ENCODE measurements around the gene E2F4.

E2F4 gene

GRCh38 chr16:67197704-67198103 lies 5.7 kb downstream of the E2F4 start:
- DNase-seq (ENCODE audit: low read depth), result no peak
- Histone ChIP-seq H3K4me1 (ENCODE audit: control insufficient read depth, insufficient read depth, low read length) (peaks cover 23% of the 10 kb centered on the region), H3K36me3 (ENCODE audit: control insufficient read depth, insufficient read depth, low read length, severe bottlenecking) (peaks cover 50% of the 10 kb centered on the region), H3K9ac (ENCODE audit: low read length) (peak overlapping the region; percentile 0), H3K9me3 (ENCODE audit: control insufficient read depth, low read length) (no peaks in the 10 kb centered on the region), H3K4me3 (ENCODE audit: low read length) (no peak overlapping the region), H3K27me3 (replicated peaks; ENCODE audit: control insufficient read depth, insufficient read depth, low read length) (no peaks in the 10 kb centered on the region)

GRCh38 chr16:67198238-67198734 lies 6.3 kb downstream of the E2F4 start:
- peaks cover 50% of the 10 kb centered on the region for H3K36me3 ChIP-seq (ENCODE audit: control insufficient read depth, insufficient read depth, low read length, severe bottlenecking)

DNA sequence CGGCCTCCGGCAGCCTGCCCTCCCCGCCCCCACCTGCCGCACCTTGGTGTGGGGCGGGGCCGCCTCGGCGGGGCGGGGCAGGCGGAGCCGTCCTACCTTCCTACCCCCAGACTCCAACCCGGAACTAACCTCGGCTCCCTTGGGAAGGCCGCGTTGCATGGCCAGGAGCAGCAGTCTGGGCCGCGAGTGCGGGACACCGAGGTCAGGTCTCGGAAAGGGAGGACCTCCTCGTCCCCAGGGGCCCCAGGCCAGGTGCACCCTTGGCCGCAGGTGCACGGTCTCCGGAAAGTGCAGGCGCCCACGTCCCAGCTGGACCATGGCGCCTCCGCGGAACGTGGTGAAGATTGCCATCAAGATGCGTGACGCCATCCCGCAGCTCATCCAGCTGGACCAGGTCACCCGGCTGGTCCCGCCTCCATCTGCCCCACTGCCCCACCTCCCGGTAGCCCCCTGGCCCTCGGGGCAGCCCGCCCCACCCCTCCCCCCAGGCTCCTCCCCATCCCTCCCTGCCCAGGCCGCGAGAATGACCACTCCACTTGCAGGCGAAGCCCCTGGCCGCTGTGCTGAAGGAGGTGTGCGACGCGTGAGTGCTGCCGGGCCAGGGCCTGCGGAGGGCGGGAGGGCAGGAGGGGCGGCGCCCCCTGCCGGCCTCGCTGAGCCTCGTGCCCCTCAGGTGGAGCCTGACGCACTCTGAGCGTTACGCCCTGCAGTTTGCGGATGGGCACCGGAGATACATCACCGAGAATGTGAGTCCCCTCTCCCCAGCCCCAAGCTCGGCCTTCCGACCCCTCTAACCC lies 7.3 kb downstream of the E2F4 start, which contains the start of gene ELMO3:
Gene ELMO3 (plus strand): TSS at position 121 of the 797 bp plus-strand sequence. CDS start 196 bp downstream, at position 317.
- H3K4me3 ChIP-seq (ENCODE audit: low read length), result no peak within 1 kb of the TSS
- H3K4me1 ChIP-seq (ENCODE audit: control insufficient read depth, insufficient read depth, low read length), result peaks cover 8% of the 10 kb centered on the region
- H3K9ac ChIP-seq (ENCODE audit: low read length), result peak within 1 kb of the TSS; percentile 0
- H3K36me3 ChIP-seq (ENCODE audit: control insufficient read depth, insufficient read depth, low read length, severe bottlenecking), result peaks cover 43% of the 10 kb centered on the region
- DNase-seq (ENCODE audit: low read depth), result no peak
- no peaks in the 10 kb centered on the region for H3K27me3 ChIP-seq (replicated peaks; ENCODE audit: control insufficient read depth, insufficient read depth, low read length)
- H3K9me3 ChIP-seq (ENCODE audit: control insufficient read depth, low read length), result no peaks in the 10 kb centered on the region

More at GRCh38 chr16:67198238-67198734, 6.3 kb downstream of the E2F4 start:
- Histone ChIP-seq H3K4me1 (ENCODE audit: control insufficient read depth, insufficient read depth, low read length) (peaks cover 17% of the 10 kb centered on the region), H3K9me3 (ENCODE audit: control insufficient read depth, low read length) (no peaks in the 10 kb centered on the region), H3K27me3 (replicated peaks; ENCODE audit: control insufficient read depth, insufficient read depth, low read length) (no peaks in the 10 kb centered on the region), H3K4me3 (ENCODE audit: low read length) (no peak overlapping the region), H3K9ac (ENCODE audit: low read length) (peak overlapping the region; percentile 0)
- no peak for DNase-seq (ENCODE audit: low read depth)

GRCh38 chr16:67199808-67200198 lies 7.8 kb downstream of the E2F4 start:
- Histone ChIP-seq H3K9me3 (ENCODE audit: control insufficient read depth, low read length) (no peaks in the 10 kb centered on the region), H3K36me3 (ENCODE audit: control insufficient read depth, insufficient read depth, low read length, severe bottlenecking) (peaks cover 37% of the 10 kb centered on the region), H3K4me1 (ENCODE audit: control insufficient read depth, insufficient read depth, low read length) (peaks cover 7% of the 10 kb centered on the region), H3K4me3 (ENCODE audit: low read length) (no peak overlapping the region), H3K9ac (ENCODE audit: low read length) (no peak overlapping the region), H3K27me3 (replicated peaks; ENCODE audit: control insufficient read depth, insufficient read depth, low read length) (no peaks in the 10 kb centered on the region)
- DNase-seq (ENCODE audit: low read depth), result no peak

DNA sequence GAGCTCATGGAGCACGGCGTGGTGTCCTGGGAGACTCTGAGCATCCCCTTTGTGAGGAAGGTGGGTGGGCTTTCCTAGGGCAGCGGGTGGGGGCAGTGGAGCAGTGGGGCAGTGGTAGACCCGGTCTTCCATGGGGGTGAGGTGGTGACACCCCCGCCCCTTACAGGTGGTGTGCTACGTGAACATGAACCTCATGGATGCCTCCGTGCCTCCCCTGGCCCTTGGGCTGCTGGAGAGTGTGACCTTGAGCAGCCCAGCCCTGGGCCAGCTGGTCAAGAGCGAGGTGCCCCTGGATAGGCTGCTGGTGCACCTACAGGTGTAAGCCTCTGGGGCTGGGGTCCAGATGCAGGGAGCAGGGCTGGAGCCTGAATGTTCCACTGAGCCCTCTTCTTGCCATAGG lies 8.5 kb downstream of the E2F4 start:
- Histone ChIP-seq H3K4me1 (ENCODE audit: control insufficient read depth, insufficient read depth, low read length) (peaks cover 7% of the 10 kb centered on the region), H3K27me3 (replicated peaks; ENCODE audit: control insufficient read depth, insufficient read depth, low read length) (no peaks in the 10 kb centered on the region), H3K9me3 (ENCODE audit: control insufficient read depth, low read length) (no peaks in the 10 kb centered on the region), H3K36me3 (ENCODE audit: control insufficient read depth, insufficient read depth, low read length, severe bottlenecking) (peaks cover 30% of the 10 kb centered on the region), H3K9ac (ENCODE audit: low read length) (no peak overlapping the region), H3K4me3 (ENCODE audit: low read length) (no peak overlapping the region)
- DNase-seq (ENCODE audit: low read depth), result no peak

GRCh38 chr16:67201411-67202345 lies 9.7 kb downstream of the E2F4 start:
- H3K36me3 ChIP-seq (ENCODE audit: control insufficient read depth, insufficient read depth, low read length, severe bottlenecking), result peaks cover 19% of the 10 kb centered on the region
- no peaks in the 10 kb centered on the region for H3K9me3 ChIP-seq (ENCODE audit: control insufficient read depth, low read length)
- no peak overlapping the region for H3K9ac ChIP-seq (ENCODE audit: low read length)
- H3K4me1 ChIP-seq (ENCODE audit: control insufficient read depth, insufficient read depth, low read length), result peaks cover 8% of the 10 kb centered on the region
- no peak for DNase-seq (ENCODE audit: low read depth)
- H3K4me3 ChIP-seq (ENCODE audit: low read length), result no peak overlapping the region
- H3K27me3 ChIP-seq (replicated peaks; ENCODE audit: control insufficient read depth, insufficient read depth, low read length), result no peaks in the 10 kb centered on the region

DNA sequence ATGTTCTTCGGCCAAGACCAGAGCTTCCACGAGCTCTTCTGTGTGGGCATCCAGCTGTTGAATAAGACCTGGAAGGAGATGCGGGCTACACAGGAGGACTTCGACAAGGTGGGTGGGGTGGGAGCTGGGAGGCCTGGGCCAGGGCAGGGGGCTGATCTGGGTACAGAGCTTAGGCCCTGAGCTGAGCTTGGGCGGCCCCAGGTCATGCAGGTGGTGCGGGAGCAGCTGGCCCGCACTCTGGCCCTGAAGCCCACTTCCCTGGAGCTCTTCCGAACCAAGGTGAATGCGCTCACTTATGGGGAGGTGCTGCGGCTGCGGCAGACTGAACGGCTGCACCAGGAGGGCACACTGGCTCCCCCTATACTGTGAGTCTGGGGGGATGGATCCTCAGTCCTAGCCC lies 10.5 kb downstream of the E2F4 start:
- Histone ChIP-seq H3K36me3 (ENCODE audit: control insufficient read depth, insufficient read depth, low read length, severe bottlenecking) (peaks cover 11% of the 10 kb centered on the region), H3K27me3 (replicated peaks; ENCODE audit: control insufficient read depth, insufficient read depth, low read length) (no peaks in the 10 kb centered on the region), H3K4me1 (ENCODE audit: control insufficient read depth, insufficient read depth, low read length) (peaks cover 16% of the 10 kb centered on the region), H3K9me3 (ENCODE audit: control insufficient read depth, low read length) (no peaks in the 10 kb centered on the region), H3K9ac (ENCODE audit: low read length) (no peak overlapping the region), H3K4me3 (ENCODE audit: low read length) (no peak overlapping the region)
- no peak for DNase-seq (ENCODE audit: low read depth)

DNA sequence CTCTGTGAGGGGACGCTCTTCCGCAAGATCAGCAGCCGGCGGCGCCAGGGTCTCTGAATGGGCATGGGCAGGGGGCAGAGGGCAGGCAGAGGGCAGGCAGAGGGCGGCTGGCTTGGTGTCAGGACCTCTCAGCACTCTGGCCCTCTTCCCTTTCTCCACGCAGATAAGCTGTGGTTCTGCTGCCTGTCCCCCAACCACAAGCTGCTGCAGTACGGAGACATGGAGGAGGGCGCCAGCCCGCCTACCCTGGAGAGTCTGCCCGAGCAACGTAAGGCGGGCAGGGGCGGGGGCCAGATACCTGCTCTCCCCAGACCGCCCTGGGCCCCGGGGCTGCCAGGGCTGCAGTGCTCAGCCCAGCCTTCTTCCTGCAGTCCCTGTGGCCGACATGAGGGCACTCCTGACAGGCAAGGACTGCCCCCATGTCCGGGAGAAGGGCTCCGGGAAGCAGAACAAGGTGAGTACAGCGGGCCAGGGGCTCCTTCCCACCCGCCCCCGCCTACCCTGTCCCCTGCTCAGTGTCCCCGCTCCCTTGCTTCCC lies 11.1 kb downstream of the E2F4 start:
- Histone ChIP-seq H3K9ac (ENCODE audit: low read length) (no peak overlapping the region), H3K9me3 (ENCODE audit: control insufficient read depth, low read length) (no peaks in the 10 kb centered on the region), H3K27me3 (replicated peaks; ENCODE audit: control insufficient read depth, insufficient read depth, low read length) (no peaks in the 10 kb centered on the region), H3K36me3 (ENCODE audit: control insufficient read depth, insufficient read depth, low read length, severe bottlenecking) (peaks cover 5% of the 10 kb centered on the region), H3K4me1 (ENCODE audit: control insufficient read depth, insufficient read depth, low read length) (peaks cover 18% of the 10 kb centered on the region), H3K4me3 (ENCODE audit: low read length) (no peak overlapping the region)
- no peak for DNase-seq (ENCODE audit: low read depth)

DNA sequence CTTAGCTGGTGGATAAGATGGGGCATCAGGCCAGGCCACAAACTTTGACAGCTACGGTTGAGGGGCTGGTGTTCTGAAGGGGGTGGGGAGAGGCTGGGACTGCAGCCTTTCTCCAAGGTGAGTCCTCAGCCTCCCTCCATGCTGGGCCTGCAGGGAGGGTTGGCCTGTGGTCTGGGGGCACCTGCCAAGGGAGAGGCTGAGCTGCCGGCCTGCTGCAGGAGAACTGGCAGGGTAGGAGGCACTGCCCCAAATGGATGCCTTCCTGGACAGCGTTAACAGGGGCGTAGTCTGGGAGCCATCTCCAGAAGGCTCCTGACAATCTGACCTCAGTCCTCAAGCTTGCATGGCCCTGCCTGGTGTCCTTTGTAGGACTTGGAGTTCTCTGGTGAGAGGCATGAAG lies 12.1 kb downstream of the E2F4 start:
- peaks cover 16% of the 10 kb centered on the region for H3K4me1 ChIP-seq (ENCODE audit: control insufficient read depth, insufficient read depth, low read length)
- H3K9me3 ChIP-seq (ENCODE audit: control insufficient read depth, low read length), result no peaks in the 10 kb centered on the region
- no peaks in the 10 kb centered on the region for H3K27me3 ChIP-seq (replicated peaks; ENCODE audit: control insufficient read depth, insufficient read depth, low read length)
- H3K36me3 ChIP-seq (ENCODE audit: control insufficient read depth, insufficient read depth, low read length, severe bottlenecking), result peaks cover 3% of the 10 kb centered on the region
- no peak overlapping the region for H3K9ac ChIP-seq (ENCODE audit: low read length)
- DNase-seq (ENCODE audit: low read depth), result no peak
- H3K4me3 ChIP-seq (ENCODE audit: low read length), result no peak overlapping the region

DNA sequence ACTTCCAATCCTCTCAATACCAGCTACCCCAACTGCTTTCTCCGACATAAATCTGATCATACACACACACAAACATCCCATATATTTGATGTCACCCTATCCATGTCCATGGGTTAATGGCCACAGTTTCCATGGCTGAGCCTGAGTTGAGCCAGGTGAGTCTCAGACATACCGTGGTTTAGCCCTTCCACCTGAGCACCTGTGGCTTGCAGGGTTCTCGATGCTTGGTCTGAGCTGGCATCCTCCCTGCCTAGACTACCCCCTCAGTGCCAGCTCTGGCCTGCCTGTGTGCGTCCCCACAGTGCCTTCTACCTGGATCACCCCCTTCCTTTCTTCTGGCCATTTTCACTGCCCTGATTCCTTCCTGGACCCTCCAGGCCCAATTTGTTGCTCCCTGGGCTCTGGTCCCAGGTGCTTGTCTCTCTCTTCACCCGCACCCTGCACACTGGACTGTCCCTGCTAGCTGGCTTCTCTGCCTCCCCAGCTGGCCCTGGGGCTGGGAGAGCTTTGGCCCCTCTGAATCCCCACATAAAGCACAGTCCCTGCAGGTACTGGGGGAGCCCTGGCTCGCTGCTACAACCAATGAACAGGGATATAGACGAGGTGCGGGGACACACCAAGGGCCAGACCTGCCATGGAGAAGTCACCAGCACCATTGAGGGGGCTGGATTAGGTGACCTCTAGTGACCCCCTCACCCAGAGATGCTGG lies 14.3 kb downstream of the E2F4 start:
- peaks cover 2% of the 10 kb centered on the region for H3K36me3 ChIP-seq (ENCODE audit: control insufficient read depth, insufficient read depth, low read length, severe bottlenecking)
- H3K9me3 ChIP-seq (ENCODE audit: control insufficient read depth, low read length), result no peaks in the 10 kb centered on the region
- no peak for DNase-seq (ENCODE audit: low read depth)
- H3K9ac ChIP-seq (ENCODE audit: low read length), result no peak overlapping the region
- no peak overlapping the region for H3K4me3 ChIP-seq (ENCODE audit: low read length)
- peaks cover 16% of the 10 kb centered on the region for H3K4me1 ChIP-seq (ENCODE audit: control insufficient read depth, insufficient read depth, low read length)
- no peaks in the 10 kb centered on the region for H3K27me3 ChIP-seq (replicated peaks; ENCODE audit: control insufficient read depth, insufficient read depth, low read length)
